Astrocyte of the spinal cord (primary cell): ENCODE data around the gene BCKDK.

Experiments
- DNase-seq: peaks from one replicate; pipeline ENCODE4 v3.0.0; 2011; ENCODE audit warnings: low read depth, low spot score
- H3K4me3 ChIP-seq: 2 replicates; pipeline ENCODE4 v1.5.1; 2011; ENCODE audit warnings: low read depth, mild to moderate bottlenecking, low read length, moderate library complexity
- CTCF ChIP-seq: IDR thresholded peaks from 2 replicates; pipeline ENCODE4 v1.5.1; 2012; ENCODE audit warnings: low read depth, mild to moderate bottlenecking, low read length, inconsistent platforms
- in situ Hi-C: cut with HindIII; loops from 2 replicates; pipeline ENCODE4 v1.10.0; 2017; ENCODE audit warnings: low sequenced_read_pairs

The BCKDK gene

DNA sequence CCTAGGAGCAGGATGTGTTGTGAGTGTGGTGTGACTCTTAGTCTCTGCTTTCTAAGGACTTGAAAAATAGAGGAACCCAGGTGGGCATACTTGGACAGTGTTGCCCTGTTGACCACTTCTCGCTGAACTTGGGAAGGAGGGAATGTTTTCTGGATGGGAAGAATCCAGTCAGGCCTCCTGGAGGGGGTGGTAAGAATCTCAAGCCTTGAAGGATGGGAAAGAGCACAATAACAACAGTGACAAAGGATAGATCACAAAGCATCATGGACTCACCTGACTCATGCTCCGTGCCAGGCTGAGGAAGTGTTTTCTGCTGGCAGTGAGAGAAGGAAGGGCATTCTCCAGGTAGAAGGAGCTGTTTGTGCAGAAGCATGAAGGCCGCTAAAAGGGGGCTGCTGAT, 17.7 kb downstream of the BCKDK start:
- in situ Hi-C loops = no loop called here
- H3K4me3 ChIP-seq = no peak overlapping the region
- DNase-seq = no peak
- no peak for TF ChIP-seq CTCF

DNA sequence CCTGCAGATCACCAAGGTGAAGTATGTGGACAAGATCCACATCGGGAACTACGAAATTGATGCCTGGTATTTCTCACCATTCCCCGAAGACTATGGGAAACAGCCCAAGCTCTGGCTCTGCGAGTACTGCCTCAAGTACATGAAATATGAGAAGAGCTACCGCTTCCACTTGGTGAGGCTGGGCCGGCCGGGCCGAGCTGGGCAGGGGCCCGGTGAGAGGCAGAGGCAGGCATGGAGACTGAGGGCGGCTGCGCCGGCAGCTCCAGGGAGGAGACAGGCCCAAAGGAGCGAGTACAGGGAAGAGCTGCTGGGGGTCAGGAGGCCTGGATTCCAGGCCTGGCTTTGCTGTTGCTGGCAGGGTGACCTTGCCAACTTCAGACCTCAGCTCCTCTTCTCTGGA, 19.0 kb downstream of the BCKDK start:
- no peak overlapping the region for H3K4me3 ChIP-seq
- in situ Hi-C loops = no loop called here
- TF ChIP-seq CTCF = no peak
- no peak for DNase-seq

- DNase-seq = no peak
- no peak for TF ChIP-seq CTCF
- in situ Hi-C loops = no loop called here
- no peak overlapping the region for H3K4me3 ChIP-seq
Measured at GRCh38 chr16:31128711-31129567, 20.8 kb downstream of the BCKDK start.

- in situ Hi-C loops = no loop called here
- no peak overlapping the region for H3K4me3 ChIP-seq
- DNase-seq = no peak
- no peak for TF ChIP-seq CTCF
Measured at GRCh38 chr16:31129568-31130335, 21.6 kb downstream of the BCKDK start.

GRCh38 chr16:31130336-31130891, 22.2 kb downstream of the BCKDK start:
- in situ Hi-C loops = no loop called here
- no peak for DNase-seq
- TF ChIP-seq CTCF = no peak
- no peak overlapping the region for H3K4me3 ChIP-seq

DNA sequence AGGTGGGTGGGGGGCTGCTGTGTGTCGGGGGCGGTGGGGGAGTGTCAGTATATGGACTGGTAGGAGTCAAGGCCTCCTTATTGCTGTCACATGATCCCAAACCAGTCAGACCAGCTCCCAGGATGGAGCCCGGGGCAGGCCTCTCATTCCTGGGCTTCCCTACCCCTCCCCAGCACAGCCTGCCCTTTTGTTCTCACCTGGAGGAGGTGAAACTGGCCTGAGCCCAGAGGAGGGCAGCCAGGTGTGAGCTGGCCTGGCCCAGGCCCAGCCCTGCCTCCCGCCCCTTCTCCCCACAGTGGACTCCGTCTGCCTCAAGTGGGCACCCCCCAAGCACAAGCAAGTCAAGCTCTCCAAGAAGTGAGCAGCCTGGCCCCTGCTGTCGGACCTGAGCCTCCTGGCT, 22.7 kb downstream of the BCKDK start:
- TF ChIP-seq CTCF = no peak
- in situ Hi-C loops = no loop called here
- H3K4me3 ChIP-seq = no peak overlapping the region
- DNase-seq = no peak
